Right lobe of liver (tissue), 6 donors: ENCODE results near the gene CCDC81. TPM values are rescaled to one million over a fixed set of nuclear protein-coding genes. Genes with fewer than 3 reads are reported as not detected.

ENCODE experiments used
- ATAC-seq, 4 donors: fragments of 200-7000 bp; cut with Tn5 transposase; one replicate each; pipeline ENCODE4 v1.9.1; 2020; ENCODE audit warnings: mild to moderate bottlenecking in 4 of 4, moderate library complexity in 4 of 4
- DNase-seq, 3 donors: peaks; one replicate each; pipeline ENCODE4 v3.0.0-alpha.2; 2020
- H3K27ac ChIP-seq, 3 donors: fragments of 200-600 bp; one replicate each; pipeline ENCODE4 v1.8.0; 2022
- H3K27me3 ChIP-seq, 2 donors: fragments of 200-600 bp; one replicate each; pipeline ENCODE4 v1.8.0; 2022
- H3K36me3 ChIP-seq, 4 donors: fragments of 200-600 bp; sonication (generic) in 1 of 4; one replicate each; pipeline versions ENCODE4 v1.5.1 to v1.8.0; 2017 to 2022; ENCODE audit warnings: control low read depth in 1 of 4
- H3K4me1 ChIP-seq, 4 donors: fragments of 200-600 bp; sonication (generic) in 1 of 4; one replicate each; pipeline versions ENCODE4 v1.5.1 to v1.8.0; 2017 to 2022; ENCODE audit warnings: control low read depth in 1 of 4
- H3K4me3 ChIP-seq, 3 donors: fragments of 200-600 bp; one replicate each; pipeline ENCODE4 v1.8.0; 2022
- H3K9me3 ChIP-seq, 4 donors: fragments of 200-600 bp; sonication (generic) in 1 of 4; one replicate each; pipeline versions ENCODE4 v1.5.1 to v1.8.0; 2017 to 2022; ENCODE audit warnings: control low read depth in 1 of 4
- CTCF ChIP-seq, 4 donors: fragments of 200-600 bp in 3 of 4; fragments of 450-650 bp in 1 of 4; IDR thresholded peaks; one replicate each; pipeline versions ENCODE4 v1.5.1 to v1.8.0; 2016 to 2022; ENCODE audit warnings: antibody characterized with exemption in 4 of 4, mild to moderate bottlenecking in 2 of 4
- POLR2A ChIP-seq: fragments of 450-650 bp; IDR thresholded peaks from one replicate; pipeline ENCODE4 v1.6.1; 2017; ENCODE audit warnings: antibody characterized with exemption, mild to moderate bottlenecking
- WGBS: methylation state at CpG from one replicate; pipeline ENCODE4 v1.1.6; 2018; ENCODE audit warnings: low coverage, low lambda C conversion rate; ENCODE audit not compliant: insufficient coverage; ENCODE audit errors: missing lambda C conversion rate; 5-methylcytosine and 5-hydroxymethylcytosine counted together
- intact Hi-C, 2 donors: fragments of 100-400 bp; cut with DNase I; formaldehyde crosslinking; loops; one replicate each; pipeline versions ENCODE4 v1.11.2 to v1.14.1; 2022
- long read RNA-seq: library from polyadenylated mRNA; unstranded; transcript quantifications from one replicate; pipeline ENCODE4 v2.0.0, GENCODE V29; 2019
- total RNA-seq, 6 experiments: library from RNA; depleted of rRNA in 2 of 6; stranded (reverse); fragments of >200 nt in 2 of 6; fragmentation: NEBNext Ultra II Directional in 3 of 6; extraction: Animal tissue kit (Norgen Biotek cat#: 25700) in 3 of 6; gene quantifications; one replicate each; pipeline versions ENCODE4 v1.1.0 to v1.2.4, GENCODE V29; 2016 to 2023
- donor health status: DM: no; HTN: yes; CAD: no.
- donor health status: DM: no; HTN: no; CAD: no.
- donor health status: DM: no; HTN: no; CAD: no.
- donor health status: DM: no; HTN: yes; CAD: no.
- donor health status: DM: no; HTN: yes; CAD: no.

CCDC81 gene
- total RNA-seq, result 1 to 10 TPM in 1 of 6 experiments, under 1 TPM in 4, not detected in 1; 0.12 to 1.6 (median 0.55) TPM
- long read RNA-seq, result 0 reads

DNA sequence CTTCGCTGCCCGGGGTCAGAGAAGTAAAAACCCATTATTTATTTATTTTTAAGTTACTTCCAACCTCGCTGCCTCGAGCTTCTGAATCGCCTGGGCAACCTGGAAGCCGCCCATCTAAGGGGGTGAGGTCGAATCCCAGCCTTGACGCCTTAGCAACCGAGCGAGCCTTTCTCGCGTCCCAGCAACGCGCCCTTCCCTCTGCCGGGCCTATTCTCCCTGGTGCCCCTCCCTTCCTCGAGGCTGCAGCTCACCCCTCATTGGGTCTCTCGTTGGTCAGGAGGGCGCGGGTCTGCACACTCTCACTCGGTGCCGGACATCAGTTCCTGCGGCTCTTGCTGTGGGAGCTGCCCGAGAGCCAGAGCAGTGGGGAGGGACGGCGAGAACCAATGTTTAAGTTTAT is at the start of gene CCDC81:
TSS of gene CCDC81 (plus strand) at position 302 of the 400 bp plus-strand sequence. CDS start 277 bp downstream, outside the sequence.
- H3K36me3 ChIP-seq, result no peaks in the 10 kb centered on the region
- no peak within 1 kb of the TSS for H3K27ac ChIP-seq
- H3K4me3 ChIP-seq, result peak within 1 kb of the TSS in 1 of 3 donors; percentile 32
- no peak for TF ChIP-seq POLR2A
- H3K27me3 ChIP-seq, result no peaks in the 10 kb centered on the region
- WGBS, result 13% methylated on average over 25 of the region's 25 CpGs
- peaks cover 0 to 4% (median 0%) of the 10 kb centered on the region in 4 donors for H3K4me1 ChIP-seq
- ATAC-seq (peak in 1 of 4 donors; percentile 23), DNase-seq (peak in 2 of 3 donors; percentile 24 to 46)
- H3K9me3 ChIP-seq, result no peaks in the 10 kb centered on the region
- intact Hi-C loops, result no loop called here

GRCh38 chr11:86335131-86335767 is 39.4 kb upstream of the CCDC81 start:
- TF ChIP-seq POLR2A (no peak), CTCF (IDR thresholded peaks at IDR 0.05) (no peak)
- intact Hi-C loops, result no loop called here
- DNase-seq, result no peak
- no peaks in the 10 kb centered on the region for H3K27me3 ChIP-seq
- 95% methylated on average over 5 of the region's 6 CpGs for WGBS
- no peak overlapping the region for H3K4me3 ChIP-seq
- no peak for ATAC-seq
- H3K36me3 ChIP-seq, result peaks cover 0 to 13% (median 6%) of the 10 kb centered on the region in 4 donors
- no peaks in the 10 kb centered on the region for H3K4me1 ChIP-seq
- H3K27ac ChIP-seq, result no peak overlapping the region
- H3K9me3 ChIP-seq, result no peaks in the 10 kb centered on the region

GRCh38 chr11:86337227-86337626 is 37.5 kb upstream of the CCDC81 start:
- intact Hi-C loops, result no loop called here

DNA sequence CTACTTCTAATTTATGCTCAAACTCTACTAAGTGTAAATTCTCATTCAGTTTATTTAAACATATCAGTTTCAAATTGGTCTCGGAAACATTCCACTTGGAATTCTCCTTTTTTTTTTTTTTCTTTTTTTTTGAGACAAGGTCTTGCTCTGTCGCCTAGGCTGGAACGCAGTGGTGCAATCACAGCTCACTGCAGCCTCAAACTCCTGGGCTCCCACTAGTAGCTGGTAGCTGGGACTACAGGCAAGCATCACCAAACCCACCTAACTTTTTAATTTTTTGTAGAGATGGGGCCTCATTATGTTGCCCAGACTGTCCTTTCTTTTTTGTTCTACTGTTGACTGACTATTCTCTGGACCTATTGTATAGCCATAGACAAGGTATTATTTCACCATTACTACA is 33.3 kb upstream of the CCDC81 start:
- no peaks in the 10 kb centered on the region for H3K9me3 ChIP-seq
- DNase-seq, result no peak
- intact Hi-C loops, result no loop called here
- no peak overlapping the region for H3K27ac ChIP-seq
- WGBS, result 86% methylated on average over 2 of the region's 3 CpGs
- H3K4me3 ChIP-seq, result no peak overlapping the region
- no peak for TF ChIP-seq CTCF (IDR thresholded peaks at IDR 0.05)
- no peak for TF ChIP-seq POLR2A
- ATAC-seq, result no peak
- H3K36me3 ChIP-seq, result peaks cover 0 to 17% (median 6%) of the 10 kb centered on the region in 4 donors
- no peaks in the 10 kb centered on the region for H3K4me1 ChIP-seq
- H3K27me3 ChIP-seq, result no peaks in the 10 kb centered on the region

More at GRCh38 chr11:86337227-86337626, 37.5 kb upstream of the CCDC81 start:
- ATAC-seq, result no peak
- Histone ChIP-seq H3K27me3 (no peaks in the 10 kb centered on the region), H3K4me3 (no peak overlapping the region), H3K9me3 (no peaks in the 10 kb centered on the region), H3K4me1 (no peaks in the 10 kb centered on the region), H3K27ac (no peak overlapping the region), H3K36me3 (peaks cover 0 to 13% (median 6%) of the 10 kb centered on the region in 4 donors)
- DNase-seq, result no peak
- TF ChIP-seq POLR2A (no peak), CTCF (IDR thresholded peaks at IDR 0.05) (no peak)
- WGBS, result 95% methylated on average over 2 of the region's 2 CpGs

DNA sequence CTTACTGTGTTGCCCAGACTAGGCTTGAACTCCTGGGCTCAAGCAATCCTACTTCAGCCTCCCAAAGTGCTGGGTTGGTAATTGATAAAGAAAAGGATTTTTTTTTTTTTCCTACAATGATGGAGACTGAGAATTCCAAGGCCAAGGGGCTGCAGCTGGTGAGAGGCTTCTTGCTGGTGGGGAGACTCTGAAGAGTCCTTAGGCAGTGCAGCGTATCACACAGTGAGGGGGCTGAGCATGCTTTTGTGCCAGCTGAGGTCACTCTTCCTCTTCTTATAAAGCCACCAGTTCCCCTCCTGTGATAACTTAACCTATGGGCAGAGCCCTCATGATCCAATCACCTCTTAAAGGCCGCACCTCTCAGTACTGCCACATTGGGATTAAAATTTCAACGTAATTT is 28.2 kb upstream of the CCDC81 start:
- ATAC-seq, result no peak
- WGBS, result 97% methylated on average over 3 of the region's 3 CpGs
- H3K9me3 ChIP-seq, result no peaks in the 10 kb centered on the region
- no peak overlapping the region for H3K4me3 ChIP-seq
- H3K36me3 ChIP-seq, result peaks cover 0 to 6% (median 2%) of the 10 kb centered on the region in 4 donors
- no peak for DNase-seq
- H3K4me1 ChIP-seq, result no peaks in the 10 kb centered on the region
- intact Hi-C loops, result no loop called here
- no peaks in the 10 kb centered on the region for H3K27me3 ChIP-seq
- TF ChIP-seq POLR2A (no peak), CTCF (IDR thresholded peaks at IDR 0.05) (no peak)
- H3K27ac ChIP-seq, result no peak overlapping the region
